MM.1S (cell line): ENCODE measurements around the gene TTC33.

Experiments
- DNase-seq: peaks from one replicate; pipeline ENCODE4 v3.0.0-alpha.2; 2015
- H2AFZ ChIP-seq: fragments of 300-600 bp; sonication (generic); 2 replicates; pipeline ENCODE4 v1.6.0; 2016; ENCODE audit warnings: antibody characterized with exemption, low read length
- H3F3A ChIP-seq: fragments of 300-600 bp; sonication (generic); 2 replicates; pipeline ENCODE4 v1.6.1; 2016; ENCODE audit warnings: mild to moderate bottlenecking, antibody characterized with exemption, low read length, moderate library complexity, mixed read lengths; ENCODE audit not compliant: insufficient read depth
- H3K27ac ChIP-seq: fragments of 300-600 bp; sonication (generic); 2 replicates; pipeline ENCODE4 v1.5.1; 2016; ENCODE audit warnings: mild to moderate bottlenecking, low read length
- H3K27me3 ChIP-seq: fragments of 300-600 bp; sonication (generic); replicated peaks from 2 replicates; pipeline ENCODE4 v1.6.0; 2016; ENCODE audit warnings: low read length; ENCODE audit not compliant: insufficient read depth
- H3K36me3 ChIP-seq: fragments of 300-600 bp; sonication (generic); replicated peaks from 2 replicates; pipeline ENCODE4 v1.6.1; 2016; ENCODE audit warnings: mild to moderate bottlenecking, low read length, mixed read lengths; ENCODE audit not compliant: insufficient read depth
- H3K4me1 ChIP-seq: fragments of 300-600 bp; sonication (generic); 2 replicates; pipeline ENCODE4 v1.6.1; 2016; ENCODE audit warnings: low read length, mixed read lengths
- H3K4me2 ChIP-seq: fragments of 300-600 bp; sonication (generic); 2 replicates; pipeline ENCODE4 v1.6.0; 2016; ENCODE audit warnings: low read depth, low read length
- H3K4me3 ChIP-seq: fragments of 300-600 bp; sonication (generic); 2 replicates; pipeline ENCODE4 v1.5.1; 2016; ENCODE audit warnings: low read length, mixed read lengths
- H3K79me2 ChIP-seq: fragments of 300-600 bp; sonication (generic); 2 replicates; pipeline ENCODE4 v1.6.1; 2016; ENCODE audit warnings: mixed run types, low read length, mixed read lengths
- H3K9ac ChIP-seq: fragments of 300-600 bp; sonication (generic); 2 replicates; pipeline ENCODE4 v1.6.1; 2016; ENCODE audit warnings: low read length, mixed read lengths
- H3K9me2 ChIP-seq: fragments of 300-600 bp; sonication (generic); replicated peaks from 2 replicates; pipeline ENCODE4 v1.6.1; 2016; ENCODE audit warnings: mild to moderate bottlenecking, low read length, mixed read lengths; ENCODE audit not compliant: insufficient read depth
- H3K9me3 ChIP-seq: fragments of 300-600 bp; sonication (generic); replicated peaks from 2 replicates; pipeline ENCODE4 v1.6.1; 2016; ENCODE audit warnings: mild to moderate bottlenecking, low read length, mixed read lengths; ENCODE audit not compliant: insufficient read depth
- H4K20me1 ChIP-seq: fragments of 300-600 bp; sonication (generic); 2 replicates; pipeline ENCODE4 v1.6.1; 2016; ENCODE audit warnings: mild to moderate bottlenecking, low read length, moderate library complexity, mixed read lengths; ENCODE audit not compliant: insufficient read depth
- EZH2 ChIP-seq: fragments of 300-600 bp; sonication (generic); optimal IDR thresholded peaks from 2 replicates; pipeline ENCODE3; 2017; ENCODE audit warnings: low read depth, mild to moderate bottlenecking, antibody characterized with exemption, low read length, mixed read lengths
- EZH2phosphoT487 ChIP-seq: fragments of 300-600 bp; sonication (generic); IDR thresholded peaks from 2 replicates; pipeline ENCODE4 v1.6.1; 2018; ENCODE audit warnings: antibody characterized with exemption, low read length
- TF ChIP-seq, protein P1 (sequence below): fragments of 300-600 bp; sonication (generic); IDR thresholded peaks from 2 replicates; pipeline ENCODE4 v1.5.1; 2016; ENCODE audit warnings: antibody characterized with exemption, low read length, mixed read lengths

Gene TTC33

DNA sequence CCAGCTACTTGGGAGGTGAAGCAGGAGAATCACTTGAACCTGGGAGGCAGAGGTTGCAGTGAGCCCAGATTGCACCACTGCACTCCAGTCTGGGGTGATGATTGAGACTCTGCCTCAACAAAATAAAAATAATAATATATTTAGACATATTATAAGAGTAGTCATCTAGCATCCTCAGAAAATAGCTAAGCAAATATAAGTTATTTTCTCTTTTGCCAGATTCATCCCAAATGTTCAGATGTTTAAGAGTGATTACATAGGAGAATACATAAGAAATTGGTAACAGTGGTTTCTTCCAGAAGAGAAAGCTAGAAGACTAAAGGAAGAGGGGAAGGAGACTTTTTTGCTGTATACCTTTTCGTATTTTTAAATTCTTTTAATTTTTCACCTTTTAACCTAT, 22.4 kb upstream of the TTC33 start:
- Histone ChIP-seq H3K79me2 (peaks cover 47% of the 10 kb centered on the region), H3K36me3 (no peaks in the 10 kb centered on the region; the same call in 1 of the 2 replicates)

DNA sequence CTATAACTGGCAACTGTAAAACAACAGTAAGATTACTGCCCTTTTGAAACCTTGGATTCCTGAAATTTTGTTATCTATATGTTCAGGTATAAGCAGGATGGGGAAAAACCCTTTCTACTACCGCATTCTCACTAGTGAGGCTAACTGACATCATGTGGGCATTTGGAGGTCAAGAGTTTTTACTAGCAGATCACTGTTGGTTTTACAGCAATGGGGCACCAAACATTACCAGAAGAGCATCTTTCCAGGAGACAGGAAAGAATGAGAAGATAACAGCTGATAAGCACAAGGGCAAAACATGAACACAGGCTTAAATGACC, 20.9 kb upstream of the TTC33 start:
- peaks cover 4% of the 10 kb centered on the region; the same call in 1 of the 2 replicates for H3K36me3 ChIP-seq
- no peak overlapping the region for H3K9ac ChIP-seq
- TF ChIP-seq, protein P1, sequence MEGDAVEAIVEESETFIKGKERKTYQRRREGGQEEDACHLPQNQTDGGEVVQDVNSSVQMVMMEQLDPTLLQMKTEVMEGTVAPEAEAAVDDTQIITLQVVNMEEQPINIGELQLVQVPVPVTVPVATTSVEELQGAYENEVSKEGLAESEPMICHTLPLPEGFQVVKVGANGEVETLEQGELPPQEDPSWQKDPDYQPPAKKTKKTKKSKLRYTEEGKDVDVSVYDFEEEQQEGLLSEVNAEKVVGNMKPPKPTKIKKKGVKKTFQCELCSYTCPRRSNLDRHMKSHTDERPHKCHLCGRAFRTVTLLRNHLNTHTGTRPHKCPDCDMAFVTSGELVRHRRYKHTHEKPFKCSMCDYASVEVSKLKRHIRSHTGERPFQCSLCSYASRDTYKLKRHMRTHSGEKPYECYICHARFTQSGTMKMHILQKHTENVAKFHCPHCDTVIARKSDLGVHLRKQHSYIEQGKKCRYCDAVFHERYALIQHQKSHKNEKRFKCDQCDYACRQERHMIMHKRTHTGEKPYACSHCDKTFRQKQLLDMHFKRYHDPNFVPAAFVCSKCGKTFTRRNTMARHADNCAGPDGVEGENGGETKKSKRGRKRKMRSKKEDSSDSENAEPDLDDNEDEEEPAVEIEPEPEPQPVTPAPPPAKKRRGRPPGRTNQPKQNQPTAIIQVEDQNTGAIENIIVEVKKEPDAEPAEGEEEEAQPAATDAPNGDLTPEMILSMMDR, result no peak
- TF ChIP-seq EZH2phosphoT487 (no peak), EZH2 (no peak)
- no peak overlapping the region for H3K4me2 ChIP-seq
- no peaks in the 10 kb centered on the region for H3F3A ChIP-seq
- H3K9me3 ChIP-seq, result no peaks in the 10 kb centered on the region
- H4K20me1 ChIP-seq, result 0 out of 2 replicates have a peak, but pooled peaks cover 3% of the 10 kb centered on the region
- no peaks in the 10 kb centered on the region for H3K4me1 ChIP-seq
- no peak for DNase-seq
- H3K9me2 ChIP-seq, result no peaks in the 10 kb centered on the region
- peaks cover 35% of the 10 kb centered on the region for H3K79me2 ChIP-seq
- H2AFZ ChIP-seq, result no peak overlapping the region
- no peak overlapping the region for H3K4me3 ChIP-seq
- H3K27ac ChIP-seq, result no peak overlapping the region
- no peaks in the 10 kb centered on the region for H3K27me3 ChIP-seq

More for the DNA sequence above, 22.4 kb upstream of the TTC33 start:
- no peaks in the 10 kb centered on the region for H3K4me1 ChIP-seq
- TF ChIP-seq, protein P1, result no peak
- TF ChIP-seq EZH2 (no peak), EZH2phosphoT487 (no peak)
- H3K9ac ChIP-seq, result no peak overlapping the region
- no peaks in the 10 kb centered on the region for H3K27me3 ChIP-seq
- H3K4me3 ChIP-seq, result no peak overlapping the region
- no peaks in the 10 kb centered on the region for H3K9me3 ChIP-seq
- no peak overlapping the region for H3K4me2 ChIP-seq
- DNase-seq, result no peak
- H3F3A ChIP-seq, result no peaks in the 10 kb centered on the region
- H3K27ac ChIP-seq, result no peak overlapping the region
- 0 out of 2 replicates have a peak, but pooled peaks cover 3% of the 10 kb centered on the region for H4K20me1 ChIP-seq
- no peak overlapping the region for H2AFZ ChIP-seq
- no peaks in the 10 kb centered on the region for H3K9me2 ChIP-seq

DNA sequence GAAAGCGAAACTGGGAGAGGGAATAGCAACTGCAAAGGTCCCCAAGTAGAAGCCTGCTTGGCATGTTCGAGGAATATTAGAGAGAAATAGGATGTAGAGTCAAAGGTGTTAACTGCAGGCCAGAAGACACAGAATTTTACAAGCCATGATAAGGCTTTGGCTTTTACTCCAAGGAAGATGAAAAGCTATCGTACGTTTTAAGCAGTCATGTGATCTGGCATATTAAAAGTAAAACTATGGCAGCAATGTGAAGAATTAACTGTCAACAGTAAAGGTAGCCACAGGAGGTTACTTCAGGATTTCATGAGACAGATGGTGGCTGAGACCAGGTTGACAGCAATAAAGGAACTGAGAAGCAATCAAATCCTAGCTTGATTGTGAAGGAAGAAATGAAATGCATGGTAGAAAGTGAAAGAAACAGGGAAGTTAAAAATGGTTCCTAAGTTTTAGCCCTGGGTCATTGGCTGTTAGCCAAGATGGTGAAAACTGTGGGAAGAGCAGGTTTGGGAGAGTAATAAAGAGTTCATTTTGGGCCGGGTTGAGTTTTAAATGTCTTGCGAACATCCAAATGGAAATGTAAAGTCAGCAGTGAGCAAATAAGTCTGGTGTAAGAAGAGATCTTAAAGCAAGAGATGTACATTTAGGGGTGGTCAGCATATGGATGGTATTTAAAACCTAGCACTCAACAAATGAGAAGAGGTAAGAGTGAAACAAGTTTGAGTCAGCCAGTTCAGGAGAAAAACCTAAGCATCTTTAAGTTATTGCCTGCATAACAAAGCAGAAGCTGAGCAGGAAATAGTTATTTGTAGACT, 20.3 kb upstream of the TTC33 start:
- Histone ChIP-seq H3F3A (no peaks in the 10 kb centered on the region), H3K4me1 (no peaks in the 10 kb centered on the region), H3K4me2 (no peak overlapping the region), H3K9me2 (no peaks in the 10 kb centered on the region), H3K36me3 (peaks cover 8% of the 10 kb centered on the region; the same call in 1 of the 2 replicates), H3K79me2 (peaks cover 30% of the 10 kb centered on the region), H3K9ac (no peak overlapping the region), H3K27ac (no peak overlapping the region), H3K9me3 (no peaks in the 10 kb centered on the region), H3K27me3 (no peaks in the 10 kb centered on the region), H4K20me1 (0 out of 2 replicates have a peak, but pooled peaks cover 3% of the 10 kb centered on the region), H2AFZ (no peak overlapping the region), H3K4me3 (no peak overlapping the region)
- no peak for DNase-seq
- TF ChIP-seq EZH2 (no peak), EZH2phosphoT487 (no peak)
- TF ChIP-seq, protein P1, result no peak
